Astrocyte (in vitro differentiated cells and primary cell): ENCODE data around the gene BMF. TPM values are rescaled to one million over a fixed set of nuclear protein-coding genes. Genes with fewer than 3 reads are reported as not detected.

Experiments
- DNase-seq: peaks from one replicate; pipeline ENCODE4 v3.0.0-alpha.2; 2010; ENCODE audit warnings: low read depth
- FAIRE-seq: peaks from 2 replicates; lab custom pipeline; 2011; peaks lifted over from hg19 to GRCh38; lab: Jason Lieb, UNC
- H2AFZ ChIP-seq: 2 replicates; pipeline ENCODE4 v1.6.0; 2012; ENCODE audit warnings: low read depth, low read length, inconsistent platforms
- H3K27ac ChIP-seq: 2 replicates; pipeline ENCODE4 v1.5.1; 2011; ENCODE audit warnings: low read depth, low read length, inconsistent platforms
- H3K27me3 ChIP-seq: 2 replicates; pipeline ENCODE4 v1.6.0; 2011; ENCODE audit warnings: low read length, inconsistent platforms; ENCODE audit not compliant: insufficient read depth
- H3K36me3 ChIP-seq: 2 replicates; pipeline ENCODE4 v1.5.1; 2011; ENCODE audit warnings: low read length, inconsistent platforms; ENCODE audit not compliant: insufficient read depth
- H3K4me1 ChIP-seq: 2 replicates; pipeline ENCODE4 v1.5.1; 2011; ENCODE audit warnings: low read length, inconsistent platforms; ENCODE audit not compliant: insufficient read depth
- H3K4me2 ChIP-seq: 2 replicates; pipeline ENCODE4 v1.6.0; 2012; ENCODE audit warnings: low read length, inconsistent platforms
- H3K4me3 ChIP-seq: 2 replicates; pipeline ENCODE4 v1.5.1; 2011; ENCODE audit warnings: low read depth, mild to moderate bottlenecking, low read length, inconsistent platforms; ENCODE audit not compliant: insufficient read depth
- H3K79me2 ChIP-seq: 2 replicates; pipeline ENCODE4 v1.6.0; 2012; ENCODE audit warnings: mild to moderate bottlenecking, low read length, inconsistent platforms; ENCODE audit not compliant: insufficient read depth
- H3K9ac ChIP-seq: 2 replicates; pipeline ENCODE4 v1.6.0; 2012; ENCODE audit warnings: mild to moderate bottlenecking, low read length, inconsistent platforms
- H3K9me3 ChIP-seq: 2 replicates; pipeline ENCODE4 v1.5.1; 2012; ENCODE audit warnings: low read depth, mild to moderate bottlenecking, low read length, inconsistent platforms; ENCODE audit not compliant: insufficient read depth
- H4K20me1 ChIP-seq: 2 replicates; pipeline ENCODE4 v1.6.0; 2012; ENCODE audit warnings: low read length, inconsistent platforms; ENCODE audit not compliant: insufficient read depth
- H3K27ac Mint-ChIP-seq: one replicate; pipeline ENCODE4 v1.8.0; 2021; ENCODE audit warnings: mild to moderate bottlenecking, mixed read lengths; ENCODE audit not compliant: unreplicated experiment
- H3K27me3 Mint-ChIP-seq: one replicate; pipeline ENCODE4 v1.8.0; 2021; ENCODE audit warnings: low read depth, mixed read lengths; ENCODE audit not compliant: unreplicated experiment
- H3K36me3 Mint-ChIP-seq: one replicate; pipeline ENCODE4 v1.8.0; 2021; ENCODE audit warnings: low read depth, mixed read lengths; ENCODE audit not compliant: unreplicated experiment
- H3K4me1 Mint-ChIP-seq: one replicate; pipeline ENCODE4 v1.8.0; 2021; ENCODE audit warnings: low read depth, mixed read lengths; ENCODE audit not compliant: unreplicated experiment
- H3K4me3 Mint-ChIP-seq: one replicate; pipeline ENCODE4 v1.8.0; 2021; ENCODE audit warnings: mild to moderate bottlenecking, moderate library complexity, mixed read lengths; ENCODE audit not compliant: unreplicated experiment
- H3K9me3 Mint-ChIP-seq: one replicate; pipeline ENCODE4 v1.8.0; 2021; ENCODE audit warnings: mild to moderate bottlenecking, mixed read lengths; ENCODE audit not compliant: unreplicated experiment
- CTCF ChIP-seq: IDR thresholded peaks from 2 replicates; pipeline ENCODE4 v1.5.1; 2011; ENCODE audit warnings: low read depth, mild to moderate bottlenecking, inconsistent platforms, low read length, moderate library complexity; ENCODE audit not compliant: insufficient read depth
- EZH2 ChIP-seq: IDR thresholded peaks from 2 replicates; pipeline ENCODE4 v1.6.1; 2012; ENCODE audit warnings: mild to moderate bottlenecking, low read length, inconsistent platforms; ENCODE audit not compliant: insufficient read depth
- total RNA-seq: library from RNA; stranded (reverse); gene quantifications from 2 replicates; pipeline ENCODE4 v1.2.1, GENCODE V29; 2021

BMF gene
- total RNA-seq, 1 donor from 2014 or later = 31.8 TPM

GRCh38 chr15:40096094-40096891, 12.4 kb downstream of the BMF start:
- Histone ChIP-seq H3K4me3 (no peak overlapping the region), H3K9me3 (no peaks in the 10 kb centered on the region), H3K27ac (no peak overlapping the region), H3K9ac (no peak overlapping the region), H3K79me2 (no peaks in the 10 kb centered on the region), H3K36me3 (no peaks in the 10 kb centered on the region), H3K4me1 (peaks cover 56% of the 10 kb centered on the region), H2AFZ (no peak overlapping the region), H4K20me1 (no peaks in the 10 kb centered on the region), H3K27me3 (no peaks in the 10 kb centered on the region), H3K4me2 (no peak overlapping the region)
- H3K4me1 Mint-ChIP-seq = peaks cover 80% of the 10 kb centered on the region
- H3K9me3 Mint-ChIP-seq = no peaks in the 10 kb centered on the region
- peaks cover 20% of the 10 kb centered on the region for H3K36me3 Mint-ChIP-seq
- no peak overlapping the region for H3K4me3 Mint-ChIP-seq
- TF ChIP-seq EZH2 (no peak), CTCF (no peak)
- H3K27me3 Mint-ChIP-seq = no peaks in the 10 kb centered on the region
- FAIRE-seq (no peak), DNase-seq (no peak)
- peak overlapping the region; percentile 6 for H3K27ac Mint-ChIP-seq

- Histone ChIP-seq H3K4me2 (no peak overlapping the region), H3K4me3 (no peak overlapping the region), H3K27ac (no peak overlapping the region), H4K20me1 (no peaks in the 10 kb centered on the region), H3K36me3 (no peaks in the 10 kb centered on the region), H3K79me2 (no peaks in the 10 kb centered on the region), H3K4me1 (peaks cover 54% of the 10 kb centered on the region), H2AFZ (no peak overlapping the region), H3K9ac (no peak overlapping the region), H3K9me3 (no peaks in the 10 kb centered on the region), H3K27me3 (no peaks in the 10 kb centered on the region)
- FAIRE-seq (no peak), DNase-seq (no peak)
- H3K4me3 Mint-ChIP-seq = peak overlapping the region; percentile 17
- peaks cover 17% of the 10 kb centered on the region for H3K36me3 Mint-ChIP-seq
- H3K9me3 Mint-ChIP-seq = no peaks in the 10 kb centered on the region
- H3K27me3 Mint-ChIP-seq = no peaks in the 10 kb centered on the region
- H3K4me1 Mint-ChIP-seq = peaks cover 76% of the 10 kb centered on the region
- no peak overlapping the region for H3K27ac Mint-ChIP-seq
- TF ChIP-seq EZH2 (no peak), CTCF (no peak)
Observed at GRCh38 chr15:40095371-40096093, 13.1 kb downstream of the BMF start.
